ENCODE results near the gene UBXN7.
A peak's percentile ranks its signal among the peaks of the same experiment; 100 is the strongest.
"Not testable (repeated sequence)": the region's sequence is repeated elsewhere in the genome, so short reads cannot be mapped to it uniquely, and the experiment has no call there.

The UBXN7 gene, protein sequence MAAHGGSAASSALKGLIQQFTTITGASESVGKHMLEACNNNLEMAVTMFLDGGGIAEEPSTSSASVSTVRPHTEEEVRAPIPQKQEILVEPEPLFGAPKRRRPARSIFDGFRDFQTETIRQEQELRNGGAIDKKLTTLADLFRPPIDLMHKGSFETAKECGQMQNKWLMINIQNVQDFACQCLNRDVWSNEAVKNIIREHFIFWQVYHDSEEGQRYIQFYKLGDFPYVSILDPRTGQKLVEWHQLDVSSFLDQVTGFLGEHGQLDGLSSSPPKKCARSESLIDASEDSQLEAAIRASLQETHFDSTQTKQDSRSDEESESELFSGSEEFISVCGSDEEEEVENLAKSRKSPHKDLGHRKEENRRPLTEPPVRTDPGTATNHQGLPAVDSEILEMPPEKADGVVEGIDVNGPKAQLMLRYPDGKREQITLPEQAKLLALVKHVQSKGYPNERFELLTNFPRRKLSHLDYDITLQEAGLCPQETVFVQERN

GRCh38 chr3:196432137-196432879 is at the start of gene UBXN7:
TSS of gene UBXN7 (minus strand) at chr3:196432427. CDS start at chr3:196432399, 28 bp downstream.
- peak; percentile 61 for DNase-seq

DNA sequence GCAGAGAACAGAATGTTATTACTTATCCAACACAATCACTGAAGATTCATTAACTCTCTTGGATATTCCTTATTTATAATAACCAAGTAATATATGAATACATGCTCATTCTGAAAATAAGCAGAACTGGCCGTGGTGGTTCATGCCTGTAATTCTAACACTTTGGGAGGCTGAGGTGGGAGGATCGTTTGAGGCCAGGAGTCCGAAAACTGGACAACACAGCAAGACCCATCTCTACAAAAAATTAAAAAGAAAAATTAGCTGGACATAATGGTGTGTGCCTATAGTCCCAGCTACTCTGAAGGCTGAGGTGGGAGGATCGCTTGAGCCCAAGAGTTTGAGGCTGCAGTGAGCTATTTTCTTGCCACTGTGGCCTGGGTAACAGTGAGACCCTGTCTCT is 45.5 kb upstream of the UBXN7 start:
- DNase-seq, result no peak

GRCh38 chr3:196472286-196472685 is 40.1 kb upstream of the UBXN7 start:
- no peak for DNase-seq

DNA sequence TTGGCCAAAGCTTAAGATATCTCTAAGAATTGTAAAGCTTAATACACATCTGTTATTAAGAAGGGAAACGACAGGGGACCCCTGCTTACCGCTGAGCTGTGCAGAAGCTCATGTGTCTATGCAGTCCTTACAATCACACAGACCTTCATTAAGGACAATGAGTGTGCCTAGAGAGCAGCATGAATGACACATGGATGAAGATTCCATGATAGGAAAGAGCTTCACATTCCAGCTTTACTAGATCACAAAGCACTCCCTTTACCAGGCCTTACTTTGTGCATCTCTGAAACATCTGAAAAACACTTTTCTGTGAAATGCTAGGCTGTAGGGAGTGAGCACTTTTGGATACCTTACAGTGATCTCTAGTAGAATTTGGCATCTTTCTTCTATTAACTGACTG is 39.3 kb upstream of the UBXN7 start:
- no peak for DNase-seq

DNA sequence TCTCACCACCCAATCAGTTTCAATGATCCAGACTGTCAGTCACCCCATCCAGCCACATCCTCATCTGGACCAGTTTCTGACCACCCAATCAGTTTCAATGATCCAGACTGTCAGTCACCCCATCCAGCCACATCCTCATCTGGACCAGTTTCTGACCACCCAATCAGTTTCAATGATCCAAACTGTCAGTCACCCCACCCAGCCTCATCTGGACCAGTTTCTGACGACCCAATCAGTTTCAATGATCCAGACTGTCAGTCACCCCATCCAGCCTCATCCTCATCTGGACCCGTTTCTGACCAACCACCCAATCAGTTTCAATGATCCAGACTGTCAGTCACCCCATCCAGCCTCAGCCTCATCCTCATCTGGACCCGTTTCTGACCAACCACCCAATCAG is 38.0 kb upstream of the UBXN7 start:
- DNase-seq, result not testable (repeated sequence)

GRCh38 chr3:196463804-196464203 is 31.6 kb upstream of the UBXN7 start:
- DNase-seq, result no peak

DNA sequence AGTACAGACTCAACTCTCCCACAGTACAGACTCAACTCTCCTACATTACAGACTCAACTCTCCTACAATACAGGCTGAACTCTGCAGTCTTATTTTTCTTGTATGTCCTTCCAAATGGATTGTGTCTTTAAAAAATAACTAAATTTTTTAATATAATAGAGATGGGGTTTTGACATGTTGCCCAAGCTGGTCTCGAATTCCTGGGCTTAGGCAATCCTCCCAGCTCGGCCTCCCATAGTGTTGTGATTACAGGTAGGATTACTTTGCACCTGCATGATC is 31.2 kb upstream of the UBXN7 start:
- DNase-seq, result no peak

DNA sequence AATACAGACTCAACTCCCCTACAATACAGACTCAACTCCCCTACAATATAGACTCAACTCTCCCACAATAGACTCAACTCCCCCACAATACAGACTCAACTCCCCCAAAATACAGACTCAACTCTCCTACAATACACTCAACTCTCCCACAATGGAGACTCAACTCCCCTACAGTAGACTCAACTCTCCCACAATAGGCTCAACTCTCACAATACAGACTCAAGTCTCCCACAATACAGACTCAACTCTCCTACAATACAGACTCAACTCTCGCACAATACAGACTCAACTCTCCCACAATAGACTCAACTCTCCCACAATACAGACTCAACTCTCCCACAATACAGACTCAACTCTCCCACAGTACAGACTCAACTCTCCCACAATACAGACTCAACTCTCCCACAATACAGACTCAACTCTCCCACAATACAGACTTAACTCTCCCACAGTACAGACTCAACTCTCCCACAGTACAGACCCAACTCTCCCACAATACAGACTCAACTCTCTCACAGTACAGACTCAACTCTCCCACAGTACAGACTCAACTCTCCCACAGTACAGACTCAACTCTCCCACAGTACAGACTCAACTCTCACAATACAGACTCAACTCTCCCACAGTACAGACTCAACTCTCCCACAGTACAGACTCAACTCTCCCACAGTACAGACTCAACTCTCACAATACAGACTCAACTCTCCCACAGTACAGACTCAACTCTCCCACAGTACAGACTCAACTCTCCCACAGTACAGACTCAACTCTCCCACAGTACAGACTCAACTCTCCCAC is 30.7 kb upstream of the UBXN7 start:
- not testable (repeated sequence) for DNase-seq

DNA sequence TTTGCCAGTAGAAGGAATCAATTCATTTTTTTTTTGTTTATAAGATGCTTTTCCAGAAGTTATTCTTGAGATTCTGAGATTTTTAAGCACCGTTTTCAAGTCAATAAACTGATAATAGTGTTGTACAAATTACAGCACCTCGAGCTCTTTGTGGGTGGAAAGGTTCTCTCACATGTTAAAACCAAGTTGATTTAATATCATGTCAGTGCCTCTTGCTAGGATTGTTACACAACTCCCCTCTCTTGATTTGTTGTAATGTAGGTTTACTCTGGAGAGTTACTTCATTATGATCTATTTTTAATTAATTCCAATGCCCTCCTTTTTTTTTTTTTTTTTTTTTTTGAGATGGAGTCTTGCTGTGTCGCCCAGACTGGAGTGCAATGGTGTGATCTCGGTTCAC is 25.8 kb upstream of the UBXN7 start:
- DNase-seq, result no peak

GRCh38 chr3:196457470-196457869 is 25.2 kb upstream of the UBXN7 start:
- DNase-seq, result not testable (repeated sequence)

GRCh38 chr3:196454935-196455334 is 22.7 kb upstream of the UBXN7 start:
- no peak for DNase-seq

DNA sequence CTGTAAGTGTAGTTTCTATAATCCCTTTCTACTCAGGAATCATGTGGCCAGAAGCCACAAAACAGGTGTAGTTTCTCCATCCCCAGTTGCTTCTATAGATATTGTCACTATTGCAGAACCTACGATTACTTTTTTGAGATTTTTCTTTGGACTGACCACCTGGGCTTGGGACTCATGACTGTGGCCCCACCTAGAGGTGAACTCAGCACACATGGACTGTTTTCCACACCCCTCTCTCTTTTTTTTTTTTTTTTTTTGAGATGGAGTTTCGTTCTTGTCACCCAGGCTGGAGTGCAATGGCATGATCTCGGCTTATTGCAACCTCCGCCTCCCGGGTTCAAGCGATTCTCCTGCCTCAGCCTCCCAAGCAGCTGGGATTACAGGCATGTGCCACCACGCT is 13.2 kb upstream of the UBXN7 start:
- not testable (repeated sequence) for DNase-seq

GRCh38 chr3:196444500-196444894 is 12.3 kb upstream of the UBXN7 start:
- no peak for DNase-seq

DNA sequence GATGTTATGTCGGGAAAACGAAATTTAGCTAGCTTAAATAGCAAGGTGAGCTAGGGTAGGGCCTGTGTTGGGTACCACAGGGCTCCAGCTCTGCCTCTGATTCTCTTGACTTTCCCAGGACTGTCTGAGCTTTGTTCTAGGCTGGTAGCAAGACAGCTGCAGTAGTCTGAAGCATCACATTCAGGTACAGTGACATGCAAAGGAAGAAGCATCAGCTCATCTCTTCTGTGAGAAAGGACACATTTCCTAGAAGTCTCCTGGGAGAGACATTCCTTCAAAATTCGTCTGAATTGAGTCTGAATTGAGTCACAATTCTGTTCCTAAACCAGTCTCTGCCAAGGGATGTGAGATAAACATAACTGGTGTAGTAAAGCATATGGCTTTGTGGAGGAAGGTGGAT is 8.5 kb upstream of the UBXN7 start:
- DNase-seq, result no peak

GRCh38 chr3:196440041-196440537 is 7.9 kb upstream of the UBXN7 start:
- DNase-seq, result no peak

GRCh38 chr3:196431181-196432136 is 768 bp downstream of the UBXN7 start:
- DNase-seq, result no peak

DNA sequence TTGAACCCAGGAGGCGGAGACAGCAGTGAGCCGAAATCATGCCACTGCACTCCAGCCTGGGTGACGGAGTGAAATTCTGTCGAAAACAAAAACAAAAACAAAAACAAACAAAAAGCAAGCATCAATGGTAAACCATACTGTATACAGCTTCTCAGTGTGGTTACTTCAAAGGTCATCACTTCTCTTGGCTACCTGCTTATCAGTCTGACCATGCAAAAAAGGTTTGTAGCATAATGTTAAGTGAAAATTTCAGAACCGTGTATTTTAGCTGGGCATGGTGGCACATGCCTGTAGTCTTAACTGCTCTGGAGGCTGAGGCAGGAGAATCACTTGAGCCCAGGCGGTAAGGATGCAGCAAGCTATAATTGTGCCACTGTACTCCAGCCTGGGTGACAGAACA is 4.2 kb downstream of the UBXN7 start:
- DNase-seq, result no peak

GRCh38 chr3:196424421-196424820 is 7.8 kb downstream of the UBXN7 start:
- not testable (repeated sequence) for DNase-seq

GRCh38 chr3:196423044-196423781 is 9.0 kb downstream of the UBXN7 start:
- no peak for DNase-seq

DNA sequence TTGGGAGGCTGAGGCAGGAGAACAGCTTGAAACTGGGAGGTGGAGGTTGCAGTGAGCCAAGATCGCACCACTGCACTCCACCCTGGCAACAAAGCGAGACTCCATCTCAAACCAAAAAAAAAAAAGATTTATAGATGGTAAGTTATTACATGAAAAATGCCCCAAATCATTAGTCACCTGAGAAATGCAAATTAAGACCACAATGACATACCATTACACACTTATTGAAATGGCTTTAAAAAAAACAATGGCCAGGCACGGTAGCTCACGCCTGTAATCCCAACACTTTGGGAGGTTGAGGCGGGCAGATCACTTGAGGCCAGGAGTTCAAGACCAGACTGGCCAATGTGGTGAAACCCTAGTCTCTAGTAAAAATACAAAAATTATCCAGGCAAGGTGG is 10.6 kb downstream of the UBXN7 start:
- DNase-seq, result not testable (repeated sequence)

DNA sequence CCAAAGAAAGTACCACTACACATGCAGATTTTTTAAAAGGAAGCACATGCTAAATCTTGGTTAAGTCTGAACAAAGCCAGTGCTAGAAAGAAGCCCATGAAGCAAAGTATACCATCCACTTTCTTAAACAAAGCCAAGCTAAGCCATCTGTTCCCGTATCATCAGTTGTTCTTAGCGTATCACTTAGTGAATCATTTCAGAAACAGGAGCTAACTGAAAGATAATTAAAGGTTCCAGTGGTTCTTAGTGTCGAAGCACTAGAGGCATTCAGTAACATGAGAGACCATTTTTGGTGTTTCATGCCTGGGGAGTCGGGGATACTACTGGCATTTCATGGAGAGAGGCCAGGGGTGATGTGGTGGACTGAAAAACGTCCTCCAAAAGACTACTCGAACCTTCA is 12.8 kb downstream of the UBXN7 start:
- DNase-seq, result no peak
